Keratinocyte (primary cell): Measurements from ENCODE around the gene CCDC85C.

Experiments
- CTCF ChIP-seq, 3 experiments: IDR thresholded peaks in 1 of 3; conservative IDR thresholded peaks in 1 of 3; optimal IDR thresholded peaks in 1 of 3; 2 replicates in 2 of 3; 3 replicates in 1 of 3; pipeline versions ENCODE3 to v1.5.1; 2011; ENCODE audit warnings: low read length in 3 of 3, mild to moderate bottlenecking in 3 of 3, moderate library complexity in 2 of 3, control low read depth in 1 of 3, inconsistent platforms in 1 of 3; ENCODE audit not compliant: insufficient read depth in 2 of 3; ENCODE audit errors: extremely low read depth in 1 of 3
- EZH2 ChIP-seq: IDR thresholded peaks from one replicate; pipeline ENCODE4 v1.6.1; 2012; ENCODE audit warnings: inconsistent platforms, mild to moderate bottlenecking, low read length, moderate library complexity

- no peak for TF ChIP-seq EZH2
- TF ChIP-seq CTCF (optimal IDR thresholded peaks at IDR 0.05 in 1 of 3, IDR thresholded peaks at IDR 0.05 in 1 of 3, conservative IDR thresholded peaks at IDR 0.05 in 1 of 3; ENCODE audit: extremely low read depth in 1 of 3, insufficient read depth in 2 of 3, low read length in 3 of 3): no peak
These were observed 23.7 kb upstream of the CCDC85C start for GRCh38 chr14:99627510-99628381.
